HepG2 (cell line): ENCODE results near the gene STK32C. TPM values are rescaled to one million over a fixed set of nuclear protein-coding genes. Genes with fewer than 3 reads are reported as not detected.

Experiments used
- AKAP8 ChIP-seq: sonication (generic); formaldehyde crosslinking; IDR thresholded peaks from 2 replicates; pipeline ENCODE4 v1.5.1; 2020; ENCODE audit warnings: mild to moderate bottlenecking, missing genetic modification reagents
- ARID4A ChIP-seq: sonication (generic); formaldehyde crosslinking; IDR thresholded peaks from 2 replicates; pipeline ENCODE4 v1.5.0; 2020; ENCODE audit warnings: mild to moderate bottlenecking, missing genetic modification reagents, borderline replicate concordance
- ETV5 ChIP-seq: IDR thresholded peaks from 2 replicates; pipeline ENCODE4 v1.6.1; 2018; ENCODE audit warnings: missing biosample characterization, missing genetic modification reagents, inconsistent platforms, borderline replicate concordance
- HOXA3 ChIP-seq: sonication (generic); formaldehyde crosslinking; IDR thresholded peaks from 2 replicates; pipeline ENCODE4 v1.5.0; 2020; ENCODE audit warnings: missing genetic modification reagents
- HOXA5 ChIP-seq: sonication (generic); formaldehyde crosslinking; IDR thresholded peaks from 2 replicates; pipeline ENCODE4 v1.4.0; 2020; ENCODE audit warnings: missing genetic modification reagents
- HOXD1 ChIP-seq: sonication (generic); formaldehyde crosslinking; IDR thresholded peaks from 2 replicates; pipeline ENCODE4 v1.5.0; 2020; ENCODE audit warnings: missing genetic modification reagents
- NR2C2 ChIP-seq: sonication (generic); formaldehyde crosslinking; IDR thresholded peaks from 2 replicates; pipeline ENCODE4 v1.4.0; 2020; ENCODE audit warnings: missing genetic modification reagents, mild to moderate bottlenecking, moderate library complexity, borderline replicate concordance
- PATZ1 ChIP-seq: sonication (generic); formaldehyde crosslinking; IDR thresholded peaks from 2 replicates; pipeline ENCODE4 v1.4.0; 2020; ENCODE audit warnings: missing genetic modification reagents
- POGZ ChIP-seq: sonication (generic); formaldehyde crosslinking; IDR thresholded peaks from 2 replicates; pipeline ENCODE4 v1.4.0; 2020; ENCODE audit warnings: mild to moderate bottlenecking, missing genetic modification reagents
- RAD21 ChIP-seq: fragments of 450-650 bp; formaldehyde crosslinking; IDR thresholded peaks from 2 replicates; pipeline ENCODE4 v1.5.0; 2020; ENCODE audit warnings: mild to moderate bottlenecking
- RORA ChIP-seq: sonication (generic); formaldehyde crosslinking; IDR thresholded peaks from 2 replicates; pipeline ENCODE4 v1.5.0; 2020; ENCODE audit warnings: mild to moderate bottlenecking, missing genetic modification reagents, moderate library complexity
- SCMH1 ChIP-seq: sonication (generic); formaldehyde crosslinking; IDR thresholded peaks from 2 replicates; pipeline ENCODE4 v1.9.0; 2021; ENCODE audit warnings: missing genetic modification reagents, mild to moderate bottlenecking, borderline replicate concordance
- SOX5 ChIP-seq: IDR thresholded peaks from 2 replicates; pipeline ENCODE4 v1.6.1; 2016; ENCODE audit warnings: borderline replicate concordance
- ZNF10 ChIP-seq: sonication (generic); formaldehyde crosslinking; IDR thresholded peaks from 2 replicates; pipeline ENCODE4 v1.4.0; 2020; ENCODE audit warnings: mild to moderate bottlenecking, low read depth, missing genetic modification reagents, borderline replicate concordance
- ZNF136 ChIP-seq: sonication (generic); formaldehyde crosslinking; IDR thresholded peaks from 2 replicates; pipeline ENCODE4 v1.8.1; 2022; ENCODE audit warnings: low read depth, mild to moderate bottlenecking, moderate library complexity, missing genetic modification reagents
- ZNF143 ChIP-seq: sonication (generic); formaldehyde crosslinking; IDR thresholded peaks from 2 replicates; pipeline ENCODE4 v1.4.0; 2020; ENCODE audit warnings: missing genetic modification reagents
- ZNF253 ChIP-seq: sonication (generic); formaldehyde crosslinking; IDR thresholded peaks from 2 replicates; pipeline ENCODE4 v1.8.0; 2022; ENCODE audit warnings: mild to moderate bottlenecking, missing genetic modification reagents, borderline replicate concordance
- ZNF574 ChIP-seq: sonication (generic); formaldehyde crosslinking; IDR thresholded peaks from 2 replicates; pipeline ENCODE4 v1.4.0; 2020; ENCODE audit warnings: missing genetic modification reagents
- ZSCAN25 ChIP-seq: sonication (generic); formaldehyde crosslinking; IDR thresholded peaks from 2 replicates; pipeline ENCODE4 v1.8.0; 2022; ENCODE audit warnings: mild to moderate bottlenecking, missing genetic modification reagents
- ZSCAN30 ChIP-seq: sonication (generic); formaldehyde crosslinking; IDR thresholded peaks from 2 replicates; pipeline ENCODE4 v1.5.0; 2020; ENCODE audit warnings: mild to moderate bottlenecking, missing genetic modification reagents
- polyA plus RNA-seq, 8 experiments: library from polyadenylated mRNA; depleted of rRNA in 3 of 8; stranded (reverse) in 7 of 8; unstranded in 1 of 8; fragments of >200 nt; fragmentation: Illumina TruSeq in 4 of 8; extraction: Trizol in 4 of 8; gene quantifications; 2 replicates each; pipeline versions ENCODE4 v1.2.1 to v1.2.3, GENCODE V29; 2011 to 2016; ENCODE audit warnings: low read depth in 4 of 8, missing spikeins in 1 of 8, mixed read lengths in 1 of 8; ENCODE audit not compliant: insufficient read depth in 1 of 8
- total RNA-seq, 5 experiments: library from RNA; depleted of rRNA; stranded (reverse); fragments of >200 nt; fragmentation: Illumina TruSeq; extraction: Trizol; gene quantifications; 2 replicates each; pipeline ENCODE4 v1.2.3, GENCODE V29; 2016; ENCODE audit warnings: low read depth in 1 of 5
- TF ChIP-seq, protein P1 (sequence below): sonication (generic); formaldehyde crosslinking; IDR thresholded peaks from 2 replicates; pipeline ENCODE4 v1.4.0; 2020; ENCODE audit warnings: missing genetic modification reagents; ENCODE audit errors: not compliant biosample characterization

The STK32C gene
- total and polyA plus RNA-seq, 2 of the 13 experiments (the other 11 are each of a cell fraction or from before 2014, with no cell fraction given): 10.9 to 19.4 TPM

DNA sequence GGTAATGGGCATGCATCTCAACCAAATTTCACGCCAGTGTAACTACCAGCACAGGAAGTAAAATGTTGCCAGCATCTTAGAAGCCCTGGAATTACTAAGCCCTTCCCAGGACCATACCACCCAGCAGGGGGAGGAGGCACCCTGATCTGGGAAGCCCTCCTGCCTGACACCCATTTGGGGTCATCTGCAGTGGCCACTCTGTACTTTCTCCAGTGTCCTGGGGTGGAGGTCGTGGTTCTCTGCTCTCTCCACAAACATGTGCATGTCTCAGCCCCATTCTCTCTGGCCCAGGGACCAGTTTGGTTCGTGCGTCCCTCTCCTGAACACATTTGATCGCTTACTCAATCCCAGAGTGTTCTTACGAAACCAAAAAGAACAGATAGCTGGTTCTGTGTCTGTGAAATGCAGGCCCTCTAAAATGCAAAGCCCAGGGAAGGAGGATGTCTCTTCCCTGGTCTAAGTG, 14.9 kb upstream of the STK32C start (continued):
- TF ChIP-seq ZNF574 (peak; percentile 51; the same call in 1 of the 2 replicates), ZNF136 (CRISPR knock-in tag) (no peak), PATZ1 (CRISPR knock-in tag) (no peak), RORA (CRISPR knock-in tag) (no peak), RAD21 (CRISPR knock-in tag) (0 out of 2 replicates have a peak, but pooled peaks have one; percentile 11), ZNF253 (CRISPR knock-in tag) (no peak), NR2C2 (CRISPR knock-in tag) (0 out of 2 replicates have a peak, but pooled peaks have one; percentile 16), HOXA3 (CRISPR knock-in tag) (peak; percentile 25; the same call in 1 of the 2 replicates), ZSCAN30 (CRISPR knock-in tag) (no peak), HOXD1 (CRISPR knock-in tag) (0 out of 2 replicates have a peak, but pooled peaks have one; percentile 31), ETV5 (CRISPR knock-in tag) (0 out of 2 replicates have a peak, but pooled peaks have one; percentile 15), SOX5 (peak; percentile 15; the same call in 1 of the 2 replicates), ZNF143 (CRISPR knock-in tag) (no peak), ARID4A (CRISPR knock-in tag) (peak; percentile 20; the same call in 1 of the 2 replicates), ZSCAN25 (CRISPR knock-in tag) (0 out of 2 replicates have a peak, but pooled peaks have one; percentile 23), HOXA5 (CRISPR knock-in tag) (0 out of 2 replicates have a peak, but pooled peaks have one; percentile 36), SCMH1 (CRISPR knock-in tag) (no peak), ZNF10 (CRISPR knock-in tag) (no peak), AKAP8 (CRISPR knock-in tag) (no peak), POGZ (no peak)
- TF ChIP-seq, protein P1, sequence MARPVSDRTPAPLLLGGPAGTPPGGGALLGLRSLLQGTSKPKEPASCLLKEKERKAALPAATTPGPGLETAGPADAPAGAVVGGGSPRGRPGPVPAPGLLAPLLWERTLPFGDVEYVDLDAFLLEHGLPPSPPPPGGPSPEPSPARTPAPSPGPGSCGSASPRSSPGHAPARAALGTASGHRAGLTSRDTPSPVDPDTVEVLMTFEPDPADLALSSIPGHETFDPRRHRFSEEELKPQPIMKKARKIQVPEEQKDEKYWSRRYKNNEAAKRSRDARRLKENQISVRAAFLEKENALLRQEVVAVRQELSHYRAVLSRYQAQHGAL (CRISPR knock-in tag): no peak
